Kidney (tissue), 14 donors: Measurements from ENCODE around the gene PPL. TPM values are rescaled to one million over a fixed set of nuclear protein-coding genes. Genes with fewer than 3 reads are reported as not detected.

ENCODE experiments used
- DNase-seq, 5 donors: peaks; one replicate each; pipeline ENCODE4 v3.0.0-alpha.2; 2013 to 2020
- FAIRE-seq: peaks from 2 replicates; lab custom pipeline; 2012; peaks lifted over from hg19 to GRCh38; lab: Jason Lieb, UNC
- H3K27ac ChIP-seq, 2 donors: one replicate each; pipeline ENCODE4 v1.7.0; 2013; ENCODE audit warnings: low read depth in 2 of 2, low read length in 2 of 2, inconsistent platforms in 1 of 2
- H3K27me3 ChIP-seq: one replicate; pipeline ENCODE4 v1.7.1; 2013; ENCODE audit warnings: low read length, inconsistent platforms; ENCODE audit not compliant: control insufficient read depth, insufficient read depth
- H3K36me3 ChIP-seq, 3 donors: one replicate each; pipeline versions ENCODE4 v1.7.0 to v1.7.1; 2013; ENCODE audit warnings: low read length in 3 of 3, control low read depth in 1 of 3, inconsistent platforms in 1 of 3; ENCODE audit not compliant: insufficient read depth in 3 of 3, control insufficient read depth in 2 of 3
- H3K4me1 ChIP-seq, 3 donors: one replicate each; pipeline versions ENCODE4 v1.7.0 to v1.7.1; 2013; ENCODE audit warnings: low read length in 3 of 3, inconsistent platforms in 1 of 3, low read depth in 1 of 3; ENCODE audit not compliant: control insufficient read depth in 2 of 3, insufficient read depth in 2 of 3
- H3K4me3 ChIP-seq, 3 donors: one replicate each; pipeline versions ENCODE4 v1.7.0 to v1.8.1; 2013; ENCODE audit warnings: low read length in 3 of 3, control low read depth in 1 of 3, inconsistent platforms in 1 of 3
- H3K9ac ChIP-seq, 3 donors: one replicate each; pipeline versions ENCODE4 v1.7.0 to v1.7.1; 2013; ENCODE audit warnings: low read length in 3 of 3, control low read depth in 1 of 3, inconsistent platforms in 1 of 3
- H3K9me3 ChIP-seq, 3 donors: one replicate each; pipeline versions ENCODE4 v1.7.0 to v1.7.1; 2013; ENCODE audit warnings: low read length in 3 of 3, control low read depth in 1 of 3, inconsistent platforms in 1 of 3; ENCODE audit not compliant: control insufficient read depth in 2 of 3, insufficient read depth in 1 of 3
- CTCF ChIP-seq: IDR thresholded peaks from 3 replicates; pipeline ENCODE4 v1.5.1; 2012; ENCODE audit warnings: mild to moderate bottlenecking, moderate library complexity, borderline replicate concordance; ENCODE audit not compliant: insufficient read depth; ENCODE audit errors: extremely low read depth
- intact Hi-C: fragments of 100-400 bp; cut with DNase I; formaldehyde crosslinking; loops from one replicate; pipeline ENCODE4 v1.11.1; 2022
- polyA plus RNA-seq: library from polyadenylated mRNA; stranded (reverse); fragments of 350-450 nt; fragmentation: Illumina TruSeq; extraction: RNeasy Lipid Tissue Mini Kit (QIAGEN cat#74804); gene quantifications from one replicate; pipeline ENCODE4 v1.2.3, GENCODE V29; 2014; ENCODE audit warnings: low read depth, low replicate concordance; ENCODE audit not compliant: insufficient read depth
- total RNA-seq: library from RNA; stranded (reverse); fragmentation: NEBNext Ultra II Directional; extraction: Animal tissue kit (Norgen Biotek cat#: 25700); gene quantifications from one replicate; pipeline ENCODE4 v1.2.1, GENCODE V29; 2021
- donor health status: control.
- donor health status: control.
- donor health status: control.
- donor health status: control.
- donor health status: control.
- donor health status: DM: yes; HTN: yes; CAD: no.
- donor health status: Normal renal cell carcinoma (clear cell type).

Gene PPL
- total and polyA plus RNA-seq, 2 donors from 2014 or later: 7.7 to 78.4 TPM

- no peak for TF ChIP-seq CTCF
- Histone ChIP-seq H3K27ac (no peak overlapping the region), H3K36me3 (no peaks in the 10 kb centered on the region), H3K27me3 (no peaks in the 10 kb centered on the region), H3K4me1 (no peaks in the 10 kb centered on the region), H3K9ac (no peak overlapping the region), H3K9me3 (no peaks in the 10 kb centered on the region), H3K4me3 (no peak overlapping the region)
- DNase-seq (no peak), FAIRE-seq (no peak)
- intact Hi-C loops: no loop called here
These were observed 13.0 kb upstream of the PPL start for GRCh38 chr16:4949986-4950385.

GRCh38 chr16:4948903-4949766, 12.2 kb upstream of the PPL start:
- no peak for TF ChIP-seq CTCF
- DNase-seq (no peak), FAIRE-seq (no peak)
- Histone ChIP-seq H3K27ac (no peak overlapping the region), H3K9me3 (no peaks in the 10 kb centered on the region), H3K27me3 (no peaks in the 10 kb centered on the region), H3K4me3 (no peak overlapping the region), H3K36me3 (no peaks in the 10 kb centered on the region), H3K4me1 (peaks cover 0 to 5% (median 3%) of the 10 kb centered on the region in 3 donors), H3K9ac (no peak overlapping the region)
- intact Hi-C loops: no loop called here

GRCh38 chr16:4947722-4948503, 11.0 kb upstream of the PPL start:
- no peak for TF ChIP-seq CTCF
- intact Hi-C loops: no loop called here
- Histone ChIP-seq H3K36me3 (no peaks in the 10 kb centered on the region), H3K9me3 (no peaks in the 10 kb centered on the region), H3K4me1 (peaks cover 0 to 9% (median 5%) of the 10 kb centered on the region in 3 donors), H3K27me3 (no peaks in the 10 kb centered on the region), H3K4me3 (no peak overlapping the region), H3K27ac (no peak overlapping the region), H3K9ac (no peak overlapping the region)
- DNase-seq (no peak), FAIRE-seq (no peak)
